Endothelial cell of umbilical vein (primary cell): ENCODE results near the gene SRGAP2. TPM values are rescaled to one million over a fixed set of nuclear protein-coding genes. Genes with fewer than 3 reads are reported as not detected.
"Not testable (repeated sequence)": the region's sequence is repeated elsewhere in the genome, so short reads cannot be mapped to it uniquely, and the experiment has no call there.

Source experiments
- BruUV-seq: library from RNA; stranded (reverse); fragments of 400-500 nt; replicated peaks from 2 replicates; lab custom pipeline; 2021; lab: Mats Ljungman, UMichigan
- CTCF ChIA-PET: fragments of 300-600, 350-600 bp; sonication (Branson Sonifier 250); formaldehyde crosslinking; loops from one replicate; lab custom pipeline; 2021; ENCODE audit warnings: antibody characterized with exemption, inconsistent platforms; lab: Charles Lee
- POLR2A ChIA-PET: fragments of 300-600, 350-600 bp; sonication (Branson Sonifier 250); formaldehyde crosslinking; loops from one replicate; lab custom pipeline; 2021; ENCODE audit warnings: antibody characterized with exemption, inconsistent platforms; lab: Charles Lee
- DNase-seq: peaks from one replicate; pipeline ENCODE4 v3.0.0-alpha.2; 2011; ENCODE audit warnings: low read depth, low spot score
- FAIRE-seq: peaks from 2 replicates; lab custom pipeline; 2011; peaks lifted over from hg19 to GRCh38; lab: Jason Lieb, UNC
- H2AFZ ChIP-seq: 2 replicates; pipeline ENCODE4 v1.6.0; 2012; ENCODE audit warnings: low read depth, low read length, control low read depth, inconsistent platforms
- H3K27ac ChIP-seq: 2 replicates; pipeline ENCODE4 v1.5.1; 2011; ENCODE audit warnings: low read depth, mild to moderate bottlenecking, control low read depth, low read length, moderate library complexity; ENCODE audit not compliant: insufficient read depth
- H3K27me3 ChIP-seq, 2 experiments: 2 replicates each; pipeline versions ENCODE4 v1.6.0 to v1.6.1; 2011; ENCODE audit warnings: low read length in 2 of 2, mixed read lengths in 1 of 2; ENCODE audit not compliant: control insufficient read depth in 2 of 2, insufficient read depth in 2 of 2
- H3K36me3 ChIP-seq, 2 experiments: 2 replicates in 1 of 2; 3 replicates in 1 of 2; pipeline ENCODE4 v1.5.1; 2011; ENCODE audit warnings: low read length in 2 of 2, mild to moderate bottlenecking in 1 of 2, moderate library complexity in 1 of 2; ENCODE audit not compliant: control insufficient read depth in 2 of 2, insufficient read depth in 2 of 2; ENCODE audit errors: extremely low read depth in 1 of 2
- H3K4me1 ChIP-seq: 3 replicates; pipeline ENCODE4 v1.5.1; 2011; ENCODE audit warnings: mild to moderate bottlenecking, low read length; ENCODE audit not compliant: control insufficient read depth, insufficient read depth; ENCODE audit errors: extremely low read depth
- H3K4me2 ChIP-seq: 2 replicates; pipeline ENCODE4 v1.6.1; 2011; ENCODE audit warnings: low read length, control low read depth, mixed read lengths; ENCODE audit not compliant: insufficient read depth
- H3K4me3 ChIP-seq, 3 experiments: fragments of 200-600 bp in 1 of 3; sonication (generic), shearing (Covaris generic) in 1 of 3; replicated peaks in 1 of 3; 2 replicates each; pipeline ENCODE4 v1.5.1; 2011 to 2016; ENCODE audit warnings: control low read depth in 3 of 3, low read length in 3 of 3, mild to moderate bottlenecking in 2 of 3, inconsistent platforms in 1 of 3, low read depth in 1 of 3, moderate library complexity in 1 of 3; ENCODE audit not compliant: insufficient read depth in 1 of 3
- H3K79me2 ChIP-seq: 2 replicates; pipeline ENCODE4 v1.6.0; 2012; ENCODE audit warnings: low read length, inconsistent platforms; ENCODE audit not compliant: control insufficient read depth, insufficient read depth
- H3K9ac ChIP-seq: replicated peaks from 2 replicates; pipeline ENCODE3; 2011; ENCODE audit warnings: low read length, control low read depth; ENCODE audit not compliant: insufficient read depth; ENCODE audit errors: extremely low read depth
- H3K9me1 ChIP-seq: replicated peaks from 3 replicates; pipeline ENCODE4 v1.6.0; 2011; ENCODE audit warnings: mild to moderate bottlenecking, low read length; ENCODE audit not compliant: control insufficient read depth, insufficient read depth; ENCODE audit errors: extremely low read depth
- H3K9me3 ChIP-seq: replicated peaks from 2 replicates; pipeline ENCODE4 v1.5.1; 2012; ENCODE audit warnings: low read length, inconsistent platforms; ENCODE audit not compliant: control insufficient read depth, insufficient read depth
- H4K20me1 ChIP-seq: replicated peaks from 2 replicates; pipeline ENCODE3; 2011; ENCODE audit warnings: mild to moderate bottlenecking, low read length; ENCODE audit not compliant: control insufficient read depth, insufficient read depth; ENCODE audit errors: extremely low read depth
- dilution Hi-C: fragments of 300-500 bp; cut with MboI; formaldehyde crosslinking; loops from one replicate; pipeline ENCODE4 v1.15.0; 2019; ENCODE audit warnings: low sequenced_read_pairs; ENCODE audit not compliant: extremely low pct_ligation_motif_present
- intact Hi-C: fragments of 100-400 bp; cut with micrococcal nuclease; formaldehyde crosslinking; loops from one replicate; pipeline ENCODE4 v1.10.0; 2022
- polyA plus RNA-seq, 4 experiments: library from polyadenylated mRNA; depleted of rRNA in 3 of 4; stranded (reverse) in 3 of 4; unstranded in 1 of 4; fragments of >200 nt; gene quantifications; 2 replicates each; pipeline versions ENCODE4 v1.2.1 to v1.2.3, GENCODE V29; 2011 to 2012; ENCODE audit warnings: missing spikeins in 1 of 4
- total RNA-seq: library from RNA; stranded (reverse); gene quantifications from 2 replicates; pipeline ENCODE4 v1.2.3, GENCODE V29; 2021

SRGAP2 gene
- total and polyA plus RNA-seq, 2 donors (not counting 3 experiments of a cell fraction or from before 2014, with no cell fraction given), result 46.4 to 138 TPM

DNA sequence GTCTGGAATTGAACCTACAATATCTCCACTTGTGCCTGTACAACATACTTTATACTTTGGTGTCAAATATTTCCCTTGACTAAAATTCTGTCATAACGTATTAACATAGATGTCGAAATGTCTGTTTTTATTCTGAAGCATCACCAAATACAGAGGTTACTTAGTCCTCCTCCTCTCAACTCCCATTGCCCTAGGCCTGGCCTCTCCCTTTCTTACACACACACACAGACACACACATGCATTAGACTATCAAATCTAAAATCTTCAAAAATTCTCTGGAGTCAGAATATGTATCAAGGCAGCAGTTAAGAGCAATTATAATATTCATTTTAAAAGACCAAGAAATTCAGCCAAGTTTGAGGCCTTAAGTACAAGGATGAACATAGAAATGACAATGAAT is 8.2 kb upstream of the SRGAP2 start:
- H3K27me3 ChIP-seq, H3K79me2 ChIP-seq, H3K27ac ChIP-seq, H3K4me2 ChIP-seq, H3K4me1 ChIP-seq, intact Hi-C loops, dilution Hi-C loops, H3K4me3 ChIP-seq, H4K20me1 ChIP-seq, H2AFZ ChIP-seq, DNase-seq, BruUV-seq, H3K9me3 ChIP-seq, H3K9ac ChIP-seq, CTCF ChIA-PET, POLR2A ChIA-PET, H3K36me3 ChIP-seq, FAIRE-seq, H3K9me1 ChIP-seq: not testable (repeated sequence)

DNA sequence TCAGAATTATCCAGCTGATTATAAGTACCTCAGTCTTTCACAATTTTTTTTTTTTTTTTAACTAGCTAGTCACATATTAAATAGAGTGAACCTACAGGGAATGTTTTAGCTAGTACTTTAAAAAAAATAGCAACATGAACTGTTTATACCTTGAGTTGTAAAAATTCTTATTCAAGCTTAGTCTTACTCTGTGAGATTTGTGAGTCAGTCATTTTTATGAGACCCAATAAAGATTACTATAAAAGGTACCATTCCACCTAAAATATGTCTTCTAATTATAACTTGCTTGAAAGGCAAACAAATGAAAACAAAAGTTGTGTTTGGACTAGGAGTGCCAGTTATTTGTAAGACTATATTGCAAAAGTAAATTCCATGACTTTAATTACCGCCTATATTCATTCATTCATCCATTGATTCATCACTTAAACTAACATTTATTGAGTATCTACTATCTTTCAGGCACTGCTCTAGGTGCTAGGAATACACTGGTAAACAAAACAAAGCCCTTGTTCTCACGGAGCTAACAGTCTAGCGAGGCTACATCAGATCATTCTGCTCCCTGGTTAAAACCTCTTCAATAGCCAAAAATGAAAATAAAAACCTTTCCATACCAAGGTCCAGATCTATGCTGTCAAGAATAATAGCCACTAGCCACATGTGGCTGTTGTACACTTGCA is 6.5 kb upstream of the SRGAP2 start:
- DNase-seq, intact Hi-C loops, H3K9ac ChIP-seq, CTCF ChIA-PET, BruUV-seq, FAIRE-seq, H3K27me3 ChIP-seq, H3K36me3 ChIP-seq, dilution Hi-C loops, H3K79me2 ChIP-seq, H3K4me3 ChIP-seq, H3K4me1 ChIP-seq, H3K27ac ChIP-seq, H3K9me1 ChIP-seq, H3K4me2 ChIP-seq, H4K20me1 ChIP-seq, POLR2A ChIA-PET, H3K9me3 ChIP-seq, H2AFZ ChIP-seq: not testable (repeated sequence)

DNA sequence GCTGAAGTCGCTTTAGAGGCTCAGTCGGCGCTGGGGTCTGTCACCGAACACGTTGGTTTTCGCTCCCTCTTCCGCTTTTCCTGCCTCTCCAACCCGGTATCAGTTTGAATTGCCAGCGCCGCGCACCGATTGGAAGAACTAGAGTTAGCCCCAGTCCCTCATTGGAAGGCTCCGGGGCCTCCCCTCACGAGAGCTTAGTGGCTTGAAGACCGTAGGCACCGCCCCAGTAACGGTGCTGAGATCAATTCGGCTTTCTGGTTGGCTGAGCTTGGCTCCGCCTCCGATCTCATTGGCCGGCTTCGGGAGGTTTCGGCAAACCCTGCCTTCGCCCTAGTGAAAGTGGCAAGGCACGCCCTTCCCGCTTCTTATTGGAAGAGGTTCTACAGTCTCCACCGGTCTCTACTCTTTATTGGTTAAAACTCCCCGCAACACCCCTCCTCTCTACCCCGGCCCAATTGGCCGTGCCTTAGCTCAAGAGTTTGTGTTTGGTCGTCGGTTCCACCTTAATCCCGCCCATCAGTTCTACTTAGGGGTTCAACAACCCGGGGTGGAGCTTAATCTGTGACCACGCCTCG is 465 bp upstream of the SRGAP2 start, which contains the start of gene FAM72A:
FAM72A (minus strand) TSS at position 51 of the 575 bp plus-strand sequence. CDS start 814 bp downstream, outside the sequence.
- H4K20me1 ChIP-seq, intact Hi-C loops, H3K9ac ChIP-seq, BruUV-seq, FAIRE-seq, H3K4me1 ChIP-seq, H3K4me2 ChIP-seq, H3K9me1 ChIP-seq, dilution Hi-C loops, H3K27me3 ChIP-seq, H3K27ac ChIP-seq, CTCF ChIA-PET, H3K79me2 ChIP-seq, POLR2A ChIA-PET, H3K36me3 ChIP-seq, H2AFZ ChIP-seq, H3K9me3 ChIP-seq: not testable (repeated sequence)
- peak within 1 kb of the TSS in 1 of 3 experiments; percentile 48 for H3K4me3 ChIP-seq
- peak; percentile 100 for DNase-seq

DNA sequence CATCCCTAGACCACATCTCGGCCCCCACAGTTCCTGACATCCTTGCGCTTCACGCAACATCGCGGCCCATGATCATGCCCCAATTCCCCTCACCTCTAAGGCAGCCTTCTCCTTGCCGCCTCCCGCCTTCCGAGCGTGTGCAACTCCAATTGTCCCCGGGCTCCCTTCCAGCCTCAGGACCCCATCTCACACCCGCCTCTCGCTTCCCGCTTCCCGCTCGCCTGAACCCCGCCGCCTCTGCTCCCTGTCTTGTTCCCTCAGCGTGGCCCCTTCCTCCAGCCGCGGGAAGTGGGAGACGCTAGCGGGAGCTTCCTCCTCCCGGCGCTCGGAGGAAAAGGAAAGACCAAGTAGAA is 794 bp downstream of the SRGAP2 start:
- CTCF ChIA-PET, DNase-seq, FAIRE-seq, BruUV-seq, H3K4me2 ChIP-seq, H3K9me1 ChIP-seq, H4K20me1 ChIP-seq, POLR2A ChIA-PET, H3K36me3 ChIP-seq, H2AFZ ChIP-seq, H3K9ac ChIP-seq, H3K9me3 ChIP-seq, H3K27me3 ChIP-seq, intact Hi-C loops, dilution Hi-C loops, H3K4me1 ChIP-seq: not testable (repeated sequence)
- peak overlapping the region in 1 of 3 experiments; percentile 40 for H3K4me3 ChIP-seq
- peaks cover 13% of the 10 kb centered on the region for H3K79me2 ChIP-seq
- peak overlapping the region; percentile 34 for H3K27ac ChIP-seq
